ENCODE data around the gene TFPT. TPM values are rescaled to one million over a fixed set of nuclear protein-coding genes. Genes with fewer than 3 reads are reported as not detected.

Gene TFPT
- total RNA-seq, 1 experiment from 2014 or later, result 26.6 TPM

DNA sequence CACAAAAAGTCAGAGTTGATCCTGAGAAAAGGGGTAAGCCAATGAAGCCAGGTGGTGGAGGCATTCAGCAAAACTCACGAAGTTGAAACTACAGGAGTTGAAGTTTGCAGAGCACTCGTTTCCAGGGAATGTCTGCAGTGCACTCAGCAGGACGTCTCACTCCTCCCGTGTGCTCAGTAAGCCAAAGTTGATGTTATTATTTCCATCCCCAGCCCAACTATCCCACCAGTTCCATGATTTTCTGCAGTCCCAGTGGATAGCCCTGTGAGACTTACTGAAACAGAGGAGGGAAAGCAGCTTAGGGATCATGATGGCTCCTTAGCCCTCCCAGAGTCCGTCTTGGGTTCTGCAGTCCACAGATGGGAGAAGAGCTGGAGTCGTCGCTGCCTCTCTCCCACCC lies 34.4 kb downstream of the TFPT start, which contains the start of gene TARM1:
Gene TARM1, minus strand, starts transcription at position 334 of the 400 bp plus-strand sequence. Its CDS starts 25 bp downstream, at position 309.
- no peak within 1 kb of the TSS for H3K18ac ChIP-seq (ENCODE audit: insufficient read length, low read depth, low read length)
- no peaks in the 10 kb centered on the region for H3K27me3 ChIP-seq (ENCODE audit: insufficient read depth, low read length)
- no peak within 1 kb of the TSS for H2BK5ac ChIP-seq (ENCODE audit: insufficient read length, low read length)
- no peaks in the 10 kb centered on the region for H3K79me2 ChIP-seq (ENCODE audit: insufficient read depth, low read length)
- no peak within 1 kb of the TSS for H2BK20ac ChIP-seq (ENCODE audit: low read depth, low read length, poor library complexity, severe bottlenecking)
- Mint-ChIP-seq H3K4me1 (peaks cover 0 to 2% of the 10 kb centered on the region in 2 experiments; a peak in 1 of 4 replicates), H3K9me3 (peaks cover 22 to 34% of the 10 kb centered on the region in 2 experiments), H3K27ac (peak within 1 kb of the TSS in 1 of 3 experiments; percentile 15; a peak in 1 of 7 replicates), H3K4me3 (no peak within 1 kb of the TSS), H3K36me3 (ENCODE audit: insufficient read depth in 1 of 3, low read depth in 3 of 3) (peaks cover 6 to 9% (median 6%) of the 10 kb centered on the region in 3 experiments), H3K27me3 (ENCODE audit: low read depth) (peaks cover 2% of the 10 kb centered on the region; the same call in 1 of the 2 replicates)
- no peak within 1 kb of the TSS for H3K27ac ChIP-seq (ENCODE audit: insufficient read length, low read depth, low read length)
- H3K56ac ChIP-seq (ENCODE audit: insufficient read length, low read depth, low read length), result no peak within 1 kb of the TSS
- no peak within 1 kb of the TSS for H3K9ac ChIP-seq (ENCODE audit: extremely low read depth, insufficient read length, low read length)
- no peaks in the 10 kb centered on the region for H3K23me2 ChIP-seq (ENCODE audit: insufficient read length, low read depth, low read length, poor library complexity, severe bottlenecking)
- no peak within 1 kb of the TSS for H2BK15ac ChIP-seq (ENCODE audit: low read depth, low read length)
- H3K4me1 ChIP-seq (ENCODE audit: insufficient read depth, low read length), result no peaks in the 10 kb centered on the region
- peaks cover 6% of the 10 kb centered on the region for H3K9me3 ChIP-seq (ENCODE audit: control insufficient read depth, low read depth, low read length)
- WGBS (ENCODE audit: extremely low coverage, insufficient read length, low lambda C conversion rate), result no CpG with 5 or more reads among the region's 7 CpGs
- no peak for DNase-seq
- no peaks in the 10 kb centered on the region for H3K79me1 ChIP-seq (ENCODE audit: insufficient read depth, low read depth, low read length, poor library complexity, severe bottlenecking)
- H3K4ac ChIP-seq (ENCODE audit: low read depth, low read length), result no peak within 1 kb of the TSS
- no peak within 1 kb of the TSS for H4K5ac ChIP-seq (ENCODE audit: insufficient read length, low read depth, low read length)
- H2BK12ac ChIP-seq (ENCODE audit: insufficient read length, low read depth, low read length), result no peak within 1 kb of the TSS
- no peak within 1 kb of the TSS for H2BK120ac ChIP-seq (ENCODE audit: low read depth, low read length, poor library complexity, severe bottlenecking)
- no peak within 1 kb of the TSS for H3K23ac ChIP-seq (ENCODE audit: insufficient read length, low read depth, low read length)
- H3K14ac ChIP-seq (ENCODE audit: insufficient read depth, low read length), result no peak within 1 kb of the TSS
- H3T11ph ChIP-seq (ENCODE audit: low read length), result no peak within 1 kb of the TSS
- no peak within 1 kb of the TSS for H2AK5ac ChIP-seq (ENCODE audit: insufficient read length, low read length)
- H2AFZ ChIP-seq (ENCODE audit: low read length), result no peak within 1 kb of the TSS
- no peaks in the 10 kb centered on the region for H4K20me1 ChIP-seq (ENCODE audit: control insufficient read depth, insufficient read depth, insufficient read length)
- H4K91ac ChIP-seq (ENCODE audit: insufficient read length, low read depth, low read length), result no peak within 1 kb of the TSS
- no peak within 1 kb of the TSS for H3K4me2 ChIP-seq (ENCODE audit: insufficient read depth, insufficient read length, low read length)
- TF ChIP-seq, protein P1, sequence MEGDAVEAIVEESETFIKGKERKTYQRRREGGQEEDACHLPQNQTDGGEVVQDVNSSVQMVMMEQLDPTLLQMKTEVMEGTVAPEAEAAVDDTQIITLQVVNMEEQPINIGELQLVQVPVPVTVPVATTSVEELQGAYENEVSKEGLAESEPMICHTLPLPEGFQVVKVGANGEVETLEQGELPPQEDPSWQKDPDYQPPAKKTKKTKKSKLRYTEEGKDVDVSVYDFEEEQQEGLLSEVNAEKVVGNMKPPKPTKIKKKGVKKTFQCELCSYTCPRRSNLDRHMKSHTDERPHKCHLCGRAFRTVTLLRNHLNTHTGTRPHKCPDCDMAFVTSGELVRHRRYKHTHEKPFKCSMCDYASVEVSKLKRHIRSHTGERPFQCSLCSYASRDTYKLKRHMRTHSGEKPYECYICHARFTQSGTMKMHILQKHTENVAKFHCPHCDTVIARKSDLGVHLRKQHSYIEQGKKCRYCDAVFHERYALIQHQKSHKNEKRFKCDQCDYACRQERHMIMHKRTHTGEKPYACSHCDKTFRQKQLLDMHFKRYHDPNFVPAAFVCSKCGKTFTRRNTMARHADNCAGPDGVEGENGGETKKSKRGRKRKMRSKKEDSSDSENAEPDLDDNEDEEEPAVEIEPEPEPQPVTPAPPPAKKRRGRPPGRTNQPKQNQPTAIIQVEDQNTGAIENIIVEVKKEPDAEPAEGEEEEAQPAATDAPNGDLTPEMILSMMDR (conservative IDR thresholded peaks at IDR 0.05), result no peak
- H4K8ac ChIP-seq (replicated peaks; ENCODE audit: insufficient read length, low read depth, low read length), result no peak within 1 kb of the TSS

All from H9 (cell line).